ENCODE measurements around the gene C5AR1.

Gene C5AR1

DNA sequence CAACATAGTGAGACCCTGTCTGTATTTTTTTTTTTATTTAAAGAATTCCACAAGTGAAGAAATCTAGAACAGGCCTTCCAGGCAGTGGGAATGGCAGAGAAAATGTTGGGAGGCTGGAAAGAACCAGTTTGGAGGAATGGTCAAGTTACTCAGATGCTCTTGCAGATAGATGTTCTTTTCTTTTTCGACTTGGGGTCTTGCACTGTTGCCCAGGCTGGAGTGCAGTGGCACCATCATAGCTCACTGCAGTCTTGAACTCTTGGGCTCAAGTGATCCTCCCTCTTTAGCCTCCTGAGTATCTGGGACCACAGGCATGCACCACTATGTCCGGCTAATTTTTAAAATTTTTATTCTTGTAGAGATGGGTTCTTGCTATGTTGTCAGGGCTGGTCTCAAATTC is 662 bp downstream of the C5AR1 start:
- DNase-seq (ENCODE audit: low read depth, low spot score) = no peak
- in situ Hi-C loops (cut with HindIII; ENCODE audit: low sequenced_read_pairs) = no loop called here
- TF ChIP-seq, protein P1, sequence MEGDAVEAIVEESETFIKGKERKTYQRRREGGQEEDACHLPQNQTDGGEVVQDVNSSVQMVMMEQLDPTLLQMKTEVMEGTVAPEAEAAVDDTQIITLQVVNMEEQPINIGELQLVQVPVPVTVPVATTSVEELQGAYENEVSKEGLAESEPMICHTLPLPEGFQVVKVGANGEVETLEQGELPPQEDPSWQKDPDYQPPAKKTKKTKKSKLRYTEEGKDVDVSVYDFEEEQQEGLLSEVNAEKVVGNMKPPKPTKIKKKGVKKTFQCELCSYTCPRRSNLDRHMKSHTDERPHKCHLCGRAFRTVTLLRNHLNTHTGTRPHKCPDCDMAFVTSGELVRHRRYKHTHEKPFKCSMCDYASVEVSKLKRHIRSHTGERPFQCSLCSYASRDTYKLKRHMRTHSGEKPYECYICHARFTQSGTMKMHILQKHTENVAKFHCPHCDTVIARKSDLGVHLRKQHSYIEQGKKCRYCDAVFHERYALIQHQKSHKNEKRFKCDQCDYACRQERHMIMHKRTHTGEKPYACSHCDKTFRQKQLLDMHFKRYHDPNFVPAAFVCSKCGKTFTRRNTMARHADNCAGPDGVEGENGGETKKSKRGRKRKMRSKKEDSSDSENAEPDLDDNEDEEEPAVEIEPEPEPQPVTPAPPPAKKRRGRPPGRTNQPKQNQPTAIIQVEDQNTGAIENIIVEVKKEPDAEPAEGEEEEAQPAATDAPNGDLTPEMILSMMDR (IDR thresholded peaks at IDR 0.05; ENCODE audit: low read depth, low read length) = no peak
- H3K4me3 ChIP-seq (ENCODE audit: low read depth, low read length) = no peak overlapping the region

DNA sequence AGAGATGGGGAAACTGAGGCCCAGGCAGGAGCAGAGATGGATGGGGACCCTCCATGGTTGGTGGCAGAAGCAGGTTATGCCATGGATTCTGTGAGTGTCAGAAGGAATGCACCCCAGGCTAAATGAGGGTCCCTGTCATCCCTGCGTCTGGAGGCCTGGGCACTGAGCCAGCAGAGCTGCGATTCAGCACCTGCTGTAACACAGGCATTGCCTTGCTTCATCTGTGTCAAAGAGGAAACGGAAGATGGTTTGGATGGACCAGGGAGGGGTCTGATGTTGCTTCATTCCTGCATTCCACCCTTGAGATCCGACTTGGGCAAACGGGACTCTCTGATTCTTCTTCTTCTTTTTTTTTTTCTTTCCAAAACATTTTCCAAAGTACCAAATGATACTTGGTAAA is 1.2 kb downstream of the C5AR1 start:
- no peak for DNase-seq (ENCODE audit: low read depth, low spot score)
- H3K4me3 ChIP-seq (ENCODE audit: low read depth, low read length) = no peak overlapping the region
- TF ChIP-seq, protein P1 (IDR thresholded peaks at IDR 0.05; ENCODE audit: low read depth, low read length) = no peak
- in situ Hi-C loops (cut with HindIII; ENCODE audit: low sequenced_read_pairs) = no loop called here

DNA sequence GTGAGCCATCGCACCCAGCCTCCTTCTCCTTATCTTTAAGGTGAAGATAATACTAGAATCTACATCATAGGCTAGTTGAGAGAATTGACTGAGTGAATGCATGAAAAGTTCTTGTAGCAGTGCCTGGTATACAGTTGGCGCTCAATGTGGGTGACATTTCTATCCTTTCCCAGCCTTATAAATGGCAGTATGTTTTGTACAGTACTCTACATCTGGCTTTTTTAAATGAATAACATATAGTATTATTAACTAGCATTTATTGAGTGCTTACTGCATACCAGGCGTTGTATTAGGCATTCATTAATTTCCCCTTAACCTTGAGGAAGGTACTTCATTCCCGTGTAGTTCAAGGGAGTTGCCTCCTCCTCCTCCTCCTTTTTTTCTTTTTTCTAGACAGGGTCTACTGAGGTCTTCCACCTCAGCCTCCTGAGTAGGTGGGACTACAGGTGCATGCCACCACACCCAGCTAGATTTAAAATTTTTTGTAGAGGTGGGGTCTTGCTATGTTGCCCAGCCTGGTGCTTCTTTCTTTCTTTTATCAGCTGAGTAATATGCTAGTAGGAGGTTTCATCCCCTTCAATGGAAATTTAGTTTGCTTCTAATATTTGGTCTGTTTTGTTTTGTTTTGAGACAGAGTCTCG is 2.8 kb downstream of the C5AR1 start:
- DNase-seq (ENCODE audit: low read depth, low spot score) = no peak
- TF ChIP-seq, protein P1 (IDR thresholded peaks at IDR 0.05; ENCODE audit: low read depth, low read length) = no peak
- in situ Hi-C loops (cut with HindIII; ENCODE audit: low sequenced_read_pairs) = no loop called here
- H3K4me3 ChIP-seq (ENCODE audit: low read depth, low read length) = no peak overlapping the region

DNA sequence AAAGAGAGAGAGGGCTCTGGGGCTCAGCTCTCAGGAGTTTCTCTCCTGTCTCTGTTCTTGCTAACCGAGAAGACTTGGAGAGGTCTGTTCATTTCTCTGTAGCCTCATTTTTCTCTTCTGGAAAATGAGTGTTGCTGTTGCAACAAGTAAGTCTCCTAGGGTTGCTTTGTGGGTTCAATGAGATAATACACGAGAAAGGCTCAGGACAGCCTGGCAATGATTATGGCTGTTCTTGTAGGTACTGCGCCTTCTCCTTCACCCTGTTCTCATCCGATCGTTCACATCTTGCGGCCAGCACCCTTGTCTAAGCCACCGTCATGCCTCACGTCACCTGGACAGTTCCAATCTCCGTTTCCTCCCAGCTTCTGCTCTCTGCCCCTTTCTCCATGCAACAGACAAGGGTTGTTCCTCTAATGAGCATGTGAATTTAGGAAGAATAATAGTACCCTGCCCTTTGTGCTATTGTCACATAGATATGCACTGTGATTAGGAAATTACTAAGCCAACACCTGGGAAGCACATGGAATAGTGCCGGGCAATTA is 4.2 kb downstream of the C5AR1 start:
- in situ Hi-C loops (cut with HindIII; ENCODE audit: low sequenced_read_pairs) = no loop called here
- no peak overlapping the region for H3K4me3 ChIP-seq (ENCODE audit: low read depth, low read length)
- DNase-seq (ENCODE audit: low read depth, low spot score) = no peak
- TF ChIP-seq, protein P1 (IDR thresholded peaks at IDR 0.05; ENCODE audit: low read depth, low read length) = no peak

DNA sequence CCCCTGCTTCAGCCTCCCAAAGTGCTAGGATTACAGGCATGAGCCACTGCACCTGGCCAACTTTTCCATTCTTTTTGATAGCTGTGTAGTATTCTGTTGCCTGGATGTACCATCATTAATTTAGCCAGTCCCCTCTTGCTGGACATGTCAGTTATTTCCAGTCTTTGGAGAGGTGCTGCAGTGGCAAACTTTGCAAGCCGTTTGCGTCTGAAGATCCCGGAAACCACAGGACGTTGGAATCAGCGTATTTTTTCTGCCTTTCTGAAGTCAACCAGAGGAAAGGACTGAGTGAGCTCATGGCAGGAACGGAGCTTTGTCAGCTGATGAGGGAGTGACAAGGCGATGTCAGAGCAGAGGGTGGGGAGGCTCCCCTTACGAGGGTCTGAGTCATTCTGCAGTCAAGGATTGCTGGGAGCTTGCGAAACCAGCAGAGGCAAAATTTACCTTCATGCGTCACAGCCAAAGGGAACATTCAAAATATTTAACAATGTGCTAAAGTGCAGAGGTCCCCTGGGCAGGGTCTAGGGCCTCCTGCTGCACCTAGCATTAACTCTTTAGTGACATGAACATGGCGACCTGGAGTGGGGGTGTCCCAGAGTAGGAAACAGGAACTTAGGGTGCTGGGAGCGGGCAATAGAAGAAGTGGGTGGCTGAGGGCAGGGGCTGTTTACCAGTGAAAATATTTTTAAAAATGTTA is 5.6 kb downstream of the C5AR1 start:
- H3K4me3 ChIP-seq (ENCODE audit: low read depth, low read length) = no peak overlapping the region
- TF ChIP-seq, protein P1 (IDR thresholded peaks at IDR 0.05; ENCODE audit: low read depth, low read length) = no peak
- peak; percentile 91 for DNase-seq (ENCODE audit: low read depth, low spot score)
- in situ Hi-C loops (cut with HindIII; ENCODE audit: low sequenced_read_pairs) = no loop called here

DNA sequence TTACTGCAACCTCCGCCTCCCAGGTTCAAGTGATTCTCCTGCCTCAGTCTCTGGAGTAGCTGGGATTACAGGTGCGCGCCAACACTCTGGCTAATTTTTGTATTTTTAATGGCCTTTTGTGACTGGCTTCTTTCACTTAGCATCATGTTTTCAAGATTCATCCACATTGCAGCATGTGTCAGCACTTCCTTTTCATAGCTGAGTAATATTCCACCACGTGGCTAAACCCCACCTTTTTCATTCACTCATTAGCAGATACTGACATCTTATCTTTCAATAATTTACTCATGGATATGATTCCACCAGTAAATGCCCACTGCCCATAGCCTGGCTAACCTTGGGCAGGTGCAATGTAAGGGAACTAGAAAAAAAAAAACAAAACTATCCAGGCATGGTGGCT is 6.9 kb downstream of the C5AR1 start:
- in situ Hi-C loops (cut with HindIII; ENCODE audit: low sequenced_read_pairs) = no loop called here
- TF ChIP-seq, protein P1 (IDR thresholded peaks at IDR 0.05; ENCODE audit: low read depth, low read length) = no peak
- H3K4me3 ChIP-seq (ENCODE audit: low read depth, low read length) = no peak overlapping the region
- no peak for DNase-seq (ENCODE audit: low read depth, low spot score)

Data from astrocyte of the spinal cord (primary cell).